RWPE2 (cell line): ENCODE results near the gene TCOF1.

ENCODE experiments used
- ATAC-seq: fragments of 200-7000 bp; cut with Tn5 transposase; 3 replicates; pipeline ENCODE4 v1.9.1; 2021; ENCODE audit warnings: low read depth
- DNase-seq: peaks from one replicate; pipeline ENCODE4 v3.0.0-alpha.2; 2020; ENCODE audit warnings: low spot score
- H3K27ac ChIP-seq: fragments of 450-650 bp; 2 replicates; pipeline ENCODE4 v1.5.1; 2017; ENCODE audit warnings: mild to moderate bottlenecking; ENCODE audit not compliant: poor library complexity, severe bottlenecking
- H3K27me3 ChIP-seq: fragments of 250-450 bp; sonication (Bioruptor Pico); 2 replicates; pipeline ENCODE4 v1.5.1; 2021; ENCODE audit warnings: mild to moderate bottlenecking, moderate library complexity; ENCODE audit not compliant: insufficient read depth, poor library complexity, severe bottlenecking
- H3K36me3 ChIP-seq: fragments of 250-450 bp; sonication (Bioruptor Pico); 2 replicates; pipeline ENCODE4 v1.5.1; 2020; ENCODE audit warnings: low read depth, mild to moderate bottlenecking, moderate library complexity
- H3K4me1 ChIP-seq: fragments of 250-450 bp; sonication (Bioruptor Pico); 2 replicates; pipeline ENCODE4 v1.5.1; 2021; ENCODE audit warnings: mild to moderate bottlenecking, moderate library complexity; ENCODE audit not compliant: insufficient read depth, poor library complexity, severe bottlenecking
- H3K4me3 ChIP-seq: fragments of 250-450 bp; sonication (Bioruptor Pico); 2 replicates; pipeline ENCODE4 v1.5.1; 2021; ENCODE audit warnings: mild to moderate bottlenecking, moderate library complexity; ENCODE audit not compliant: severe bottlenecking
- H3K9me3 ChIP-seq: fragments of 250-450 bp; sonication (Bioruptor Pico); 2 replicates; pipeline ENCODE4 v1.5.1; 2021; ENCODE audit warnings: mild to moderate bottlenecking, moderate library complexity; ENCODE audit not compliant: severe bottlenecking
- TF ChIP-seq, protein P1 (sequence below): fragments of 450-650 bp; IDR thresholded peaks from one replicate; pipeline ENCODE4 v1.5.1; 2017; ENCODE audit warnings: mild to moderate bottlenecking, moderate library complexity; ENCODE audit not compliant: poor library complexity, severe bottlenecking

TCOF1 gene

GRCh38 chr5:150357326-150358260 is at the start of gene TCOF1:
Gene TCOF1 (plus strand): TSS chr5:150357697. CDS start chr5:150357747, 50 bp downstream.
- peaks cover 4% of the 10 kb centered on the region for H3K4me1 ChIP-seq
- peak; percentile 91 for ATAC-seq
- TF ChIP-seq, protein P1, sequence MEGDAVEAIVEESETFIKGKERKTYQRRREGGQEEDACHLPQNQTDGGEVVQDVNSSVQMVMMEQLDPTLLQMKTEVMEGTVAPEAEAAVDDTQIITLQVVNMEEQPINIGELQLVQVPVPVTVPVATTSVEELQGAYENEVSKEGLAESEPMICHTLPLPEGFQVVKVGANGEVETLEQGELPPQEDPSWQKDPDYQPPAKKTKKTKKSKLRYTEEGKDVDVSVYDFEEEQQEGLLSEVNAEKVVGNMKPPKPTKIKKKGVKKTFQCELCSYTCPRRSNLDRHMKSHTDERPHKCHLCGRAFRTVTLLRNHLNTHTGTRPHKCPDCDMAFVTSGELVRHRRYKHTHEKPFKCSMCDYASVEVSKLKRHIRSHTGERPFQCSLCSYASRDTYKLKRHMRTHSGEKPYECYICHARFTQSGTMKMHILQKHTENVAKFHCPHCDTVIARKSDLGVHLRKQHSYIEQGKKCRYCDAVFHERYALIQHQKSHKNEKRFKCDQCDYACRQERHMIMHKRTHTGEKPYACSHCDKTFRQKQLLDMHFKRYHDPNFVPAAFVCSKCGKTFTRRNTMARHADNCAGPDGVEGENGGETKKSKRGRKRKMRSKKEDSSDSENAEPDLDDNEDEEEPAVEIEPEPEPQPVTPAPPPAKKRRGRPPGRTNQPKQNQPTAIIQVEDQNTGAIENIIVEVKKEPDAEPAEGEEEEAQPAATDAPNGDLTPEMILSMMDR, result no peak
- H3K4me3 ChIP-seq, result peak within 1 kb of the TSS; percentile 93
- DNase-seq, result peak; percentile 98
- no peaks in the 10 kb centered on the region for H3K9me3 ChIP-seq
- H3K36me3 ChIP-seq, result peaks cover 45% of the 10 kb centered on the region
- H3K27me3 ChIP-seq, result no peaks in the 10 kb centered on the region
- peak within 1 kb of the TSS; percentile 65 for H3K27ac ChIP-seq

DNA sequence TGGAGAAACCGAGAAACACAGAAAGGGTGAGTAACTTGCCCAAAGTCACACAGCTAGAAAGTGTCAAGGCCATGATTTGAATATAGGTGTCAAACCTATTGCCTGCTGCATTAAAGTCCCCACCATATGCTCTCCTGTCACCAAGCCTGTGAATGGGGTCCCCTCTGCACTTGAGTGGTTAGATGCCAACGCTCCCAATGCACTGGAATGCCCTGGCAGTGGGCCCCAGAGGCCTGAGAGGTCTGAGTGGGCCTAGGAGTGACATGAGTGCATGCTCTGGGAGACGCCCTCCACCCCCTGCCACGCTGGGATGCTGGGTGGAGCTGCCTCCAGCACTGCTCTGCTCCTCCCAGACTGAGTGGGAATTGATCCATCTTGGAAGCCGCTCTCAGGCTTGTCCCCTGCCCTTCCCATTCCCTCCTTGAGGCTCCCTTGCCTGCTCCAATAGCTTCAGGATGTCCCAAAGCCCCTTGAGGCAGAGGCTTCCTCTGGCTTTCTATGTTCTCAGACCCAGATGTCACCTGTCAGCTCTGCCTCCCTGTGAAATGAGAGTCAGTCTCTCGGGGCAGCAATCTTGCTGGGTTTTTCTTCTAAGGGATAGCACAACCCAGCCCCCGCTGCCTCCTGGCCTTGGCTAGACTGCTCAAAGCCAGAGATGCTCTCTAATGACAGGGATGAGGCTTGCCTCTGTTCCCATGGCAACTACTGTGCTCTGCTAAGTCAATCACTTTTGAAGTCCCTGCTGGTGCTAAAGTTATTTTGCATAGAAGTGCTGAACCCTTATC is 48.2 kb upstream of the TCOF1 start:
- ATAC-seq (no peak), DNase-seq (peak; percentile 49)
- Histone ChIP-seq H3K4me3 (no peak overlapping the region), H3K27ac (no peak overlapping the region), H3K4me1 (no peaks in the 10 kb centered on the region), H3K9me3 (no peaks in the 10 kb centered on the region), H3K27me3 (no peaks in the 10 kb centered on the region), H3K36me3 (no peaks in the 10 kb centered on the region)
- TF ChIP-seq, protein P1, result no peak

- ATAC-seq (no peak), DNase-seq (no peak)
- Histone ChIP-seq H3K27ac (no peak overlapping the region), H3K27me3 (no peaks in the 10 kb centered on the region), H3K4me3 (no peak overlapping the region), H3K9me3 (no peaks in the 10 kb centered on the region), H3K4me1 (no peaks in the 10 kb centered on the region), H3K36me3 (no peaks in the 10 kb centered on the region)
- TF ChIP-seq, protein P1, result no peak
Measured at GRCh38 chr5:150309886-150310239, 47.6 kb upstream of the TCOF1 start.

DNA sequence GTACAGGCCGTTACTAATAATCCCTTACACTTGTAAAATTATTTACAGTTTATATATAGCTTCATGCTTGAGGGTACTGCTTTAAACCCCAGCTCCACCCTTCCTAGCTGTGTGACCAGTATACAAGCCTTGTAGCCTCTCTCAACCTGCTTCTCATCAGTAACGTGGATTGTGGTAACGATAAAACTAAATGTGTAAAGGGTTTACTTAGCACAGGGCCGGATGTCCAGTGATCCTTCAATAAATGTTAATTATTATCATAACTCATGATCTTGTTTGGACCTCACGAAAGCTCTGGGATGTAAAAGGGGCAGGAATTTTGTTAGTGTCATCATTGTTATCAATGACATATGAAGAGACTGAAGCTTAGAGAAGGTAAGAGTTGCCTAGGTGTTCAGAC is 47.3 kb upstream of the TCOF1 start:
- DNase-seq (no peak), ATAC-seq (no peak)
- H3K4me3 ChIP-seq, result no peak overlapping the region
- H3K9me3 ChIP-seq, result no peaks in the 10 kb centered on the region
- no peaks in the 10 kb centered on the region for H3K36me3 ChIP-seq
- TF ChIP-seq, protein P1, result no peak
- no peaks in the 10 kb centered on the region for H3K27me3 ChIP-seq
- H3K4me1 ChIP-seq, result no peaks in the 10 kb centered on the region
- no peak overlapping the region for H3K27ac ChIP-seq
